Neural cell (in vitro differentiated cells): ENCODE measurements around the gene KCNQ1OT1.

Experiments used
- CTCF ChIP-seq: fragments of 450-650 bp; IDR thresholded peaks from 2 replicates; pipeline ENCODE4 v1.5.1; 2014; ENCODE audit warnings: antibody characterized with exemption, mild to moderate bottlenecking, moderate library complexity; ENCODE audit not compliant: poor library complexity, severe bottlenecking
- POLR2AphosphoS5 ChIP-seq: IDR thresholded peaks from 2 replicates; pipeline ENCODE4 v1.6.1; 2012

- no peak for TF ChIP-seq CTCF
- no peak for TF ChIP-seq POLR2AphosphoS5
Observed at GRCh38 chr11:2704896-2705606, 5.3 kb upstream of the KCNQ1OT1 start.
